SK-N-SH (cell line): Measurements from ENCODE around the gene CDC34. TPM values are rescaled to one million over a fixed set of nuclear protein-coding genes. Genes with fewer than 3 reads are reported as not detected.

Experiments
- CTCF ChIA-PET: fragments of 300-600, 350-600 bp; formaldehyde crosslinking; extraction: SDS; loops from one replicate; lab custom pipeline; 2021; lab: Yijun Ruan, JAX
- POLR2A ChIA-PET: fragments of 350-600 bp; sonication (Branson Sonifier 250); formaldehyde crosslinking; extraction: SDS; loops from one replicate; lab custom pipeline; 2020; ENCODE audit warnings: antibody characterized with exemption, inconsistent platforms; lab: Yijun Ruan, JAX
- DNase-seq: peaks from one replicate; pipeline ENCODE4 v3.0.0; 2012
- H2AFZ ChIP-seq: fragments of 200-600 bp; sonication (generic); 2 replicates; pipeline ENCODE4 v1.8.1; 2016; ENCODE audit warnings: antibody characterized with exemption, mild to moderate bottlenecking, low read depth
- H3F3A ChIP-seq: fragments of 200-600 bp; sonication (generic); replicated peaks from 2 replicates; pipeline ENCODE3; 2016; ENCODE audit warnings: antibody characterized with exemption, mild to moderate bottlenecking; ENCODE audit not compliant: insufficient read depth
- H3K27ac ChIP-seq, 2 experiments: fragments of 200-500 bp in 1 of 2; fragments of 200-600 bp in 1 of 2; sonication (Bioruptor generic) in 1 of 2; sonication (generic), shearing (Covaris generic) in 1 of 2; 2 replicates each; pipeline versions ENCODE4 v1.5.1 to v1.6.1; 2014 to 2016; ENCODE audit warnings: low read depth in 2 of 2, inconsistent platforms in 1 of 2, low read length in 1 of 2, mild to moderate bottlenecking in 1 of 2, mixed read lengths in 1 of 2
- H3K27me3 ChIP-seq: fragments of 200-600 bp; sonication (generic), shearing (Covaris generic); 2 replicates; pipeline ENCODE4 v1.6.1; 2016; ENCODE audit warnings: mixed run types; ENCODE audit not compliant: insufficient read depth
- H3K36me3 ChIP-seq, 2 experiments: fragments of 200-500 bp in 1 of 2; fragments of 200-600 bp in 1 of 2; sonication (Bioruptor generic) in 1 of 2; sonication (generic) in 1 of 2; replicated peaks in 1 of 2; 2 replicates each; pipeline versions ENCODE3 to v1.5.1; 2014 to 2016; ENCODE audit warnings: low read length in 1 of 2, mild to moderate bottlenecking in 1 of 2; ENCODE audit not compliant: insufficient read depth in 2 of 2, control insufficient read depth in 1 of 2
- H3K4me1 ChIP-seq, 2 experiments: fragments of 200-500 bp in 1 of 2; fragments of 200-600 bp in 1 of 2; sonication (Bioruptor generic) in 1 of 2; sonication (generic), shearing (Covaris generic) in 1 of 2; 2 replicates each; pipeline versions ENCODE4 v1.5.1 to v1.6.1; 2014 to 2016; ENCODE audit warnings: low read depth in 1 of 2, low read length in 1 of 2, mixed run types in 1 of 2; ENCODE audit not compliant: insufficient read depth in 2 of 2, control insufficient read depth in 1 of 2
- H3K4me2 ChIP-seq: fragments of 200-600 bp; sonication (generic), shearing (Covaris generic); 2 replicates; pipeline ENCODE4 v1.6.1; 2017; ENCODE audit warnings: mixed run types
- H3K4me3 ChIP-seq, 2 experiments: fragments of 200-500 bp in 1 of 2; fragments of 200-600 bp in 1 of 2; sonication (Bioruptor generic) in 1 of 2; sonication (generic), shearing (Covaris generic) in 1 of 2; 2 replicates each; pipeline versions ENCODE4 v1.5.1 to v1.8.1; 2014 to 2016; ENCODE audit warnings: low read depth in 2 of 2, inconsistent platforms in 1 of 2, low read length in 1 of 2, mild to moderate bottlenecking in 1 of 2, mixed read lengths in 1 of 2, moderate library complexity in 1 of 2
- H3K79me2 ChIP-seq: fragments of 200-600 bp; sonication (generic); 2 replicates; pipeline ENCODE4 v1.8.1; 2017; ENCODE audit warnings: mild to moderate bottlenecking; ENCODE audit not compliant: insufficient read depth
- H3K9ac ChIP-seq: fragments of 200-600 bp; sonication (generic); 2 replicates; pipeline ENCODE4 v1.6.1; 2017; ENCODE audit warnings: mixed run types
- H3K9me2 ChIP-seq: fragments of 200-600 bp; sonication (generic); 2 replicates; pipeline ENCODE4 v1.6.1; 2017; ENCODE audit warnings: mixed run types
- H3K9me3 ChIP-seq: fragments of 200-600 bp; sonication (generic); 2 replicates; pipeline ENCODE4 v1.6.1; 2017; ENCODE audit warnings: mixed run types, mild to moderate bottlenecking, moderate library complexity
- H4K20me1 ChIP-seq: fragments of 200-600 bp; sonication (generic); 2 replicates; pipeline ENCODE4 v1.6.1; 2017; ENCODE audit warnings: mild to moderate bottlenecking, mixed run types; ENCODE audit not compliant: insufficient read depth
- CHD2 ChIP-seq: fragments of 150-350 bp; IDR thresholded peaks from 2 replicates; pipeline ENCODE4 v1.6.1; 2018; ENCODE audit warnings: low read length; ENCODE audit not compliant: partially characterized antibody
- FOXJ3 ChIP-seq: sonication (generic); formaldehyde crosslinking; IDR thresholded peaks from 2 replicates; pipeline ENCODE4 v1.5.1; 2020; ENCODE audit warnings: mild to moderate bottlenecking, missing genetic modification reagents
- RFX5 ChIP-seq: IDR thresholded peaks from 2 replicates; pipeline ENCODE4 v1.6.1; 2012; ENCODE audit warnings: mild to moderate bottlenecking, improper control_type of control experiment, low read length
- SMC3 ChIP-seq: IDR thresholded peaks from 2 replicates; pipeline ENCODE4 v1.6.1; 2012; ENCODE audit warnings: low read depth, low read length, improper control_type of control experiment
- TCF12 ChIP-seq: IDR thresholded peaks from 2 replicates; pipeline ENCODE4 v1.4.0; 2012
- USF1 ChIP-seq: IDR thresholded peaks from 2 replicates; pipeline ENCODE4 v1.4.0; 2012; ENCODE audit warnings: low read depth, borderline replicate concordance
- YY1 ChIP-seq: IDR thresholded peaks from 2 replicates; pipeline ENCODE4 v1.4.0; 2012; ENCODE audit warnings: low read depth, mild to moderate bottlenecking
- WGBS: methylation state at CpG from one replicate; pipeline ENCODE4 v1.1.6; 2017; ENCODE audit warnings: low lambda C conversion rate; 5-methylcytosine and 5-hydroxymethylcytosine counted together
- polyA plus RNA-seq, 3 experiments: library from polyadenylated mRNA; depleted of rRNA; stranded (reverse); fragments of >200 nt; gene quantifications; 2 replicates each; pipeline ENCODE4 v1.2.3, GENCODE V29; 2012
- TF ChIP-seq, protein P1 (sequence below): fragments of 200-600 bp; sonication (generic); IDR thresholded peaks from 2 replicates; pipeline ENCODE4 v1.6.1; 2017; ENCODE audit warnings: antibody characterized with exemption, mild to moderate bottlenecking, moderate library complexity
- TF ChIP-seq, protein P2 (sequence below): fragments of 150-350 bp; IDR thresholded peaks from 2 replicates; pipeline ENCODE4 v1.6.1; 2017; ENCODE audit warnings: antibody characterized with exemption, low read length, low read depth, borderline replicate concordance
- TF ChIP-seq, protein P3 (sequence below): IDR thresholded peaks from 2 replicates; pipeline ENCODE4 v1.6.1; 2012; ENCODE audit warnings: mild to moderate bottlenecking, low read depth, low read length, moderate library complexity

CDC34 gene
- polyA plus RNA-seq, 1 of the 3 experiments (the other 2 are of a cell fraction), result 96.7 TPM

- CTCF ChIA-PET, result interaction anchor here (1.1 kb wide), 1 partner anchor 12 kb away, joined by 4 read pairs; no protein-coding TSS in a partner anchor
- DNase-seq, result no peak
- no peak overlapping the region for H3K4me3 ChIP-seq
- no peaks in the 10 kb centered on the region for H3F3A ChIP-seq
- POLR2A ChIA-PET, result no interaction called here
- no peaks in the 10 kb centered on the region for H3K9me3 ChIP-seq
- peaks cover 3% of the 10 kb centered on the region in 2 experiments for H3K36me3 ChIP-seq
- H3K27me3 ChIP-seq, result no peaks in the 10 kb centered on the region
- no peak overlapping the region for H3K27ac ChIP-seq
- H3K4me1 ChIP-seq, result no peaks in the 10 kb centered on the region
- H3K9me2 ChIP-seq, result no peaks in the 10 kb centered on the region
- H4K20me1 ChIP-seq, result no peaks in the 10 kb centered on the region
- no peak overlapping the region for H2AFZ ChIP-seq
- peaks cover 3% of the 10 kb centered on the region; the same call in 1 of the 2 replicates for H3K79me2 ChIP-seq
- 94% methylated on average over 25 of the region's 58 CpGs for WGBS
- no peak for TF ChIP-seq FOXJ3 (CRISPR knock-in tag)
- TF ChIP-seq, protein P1, sequence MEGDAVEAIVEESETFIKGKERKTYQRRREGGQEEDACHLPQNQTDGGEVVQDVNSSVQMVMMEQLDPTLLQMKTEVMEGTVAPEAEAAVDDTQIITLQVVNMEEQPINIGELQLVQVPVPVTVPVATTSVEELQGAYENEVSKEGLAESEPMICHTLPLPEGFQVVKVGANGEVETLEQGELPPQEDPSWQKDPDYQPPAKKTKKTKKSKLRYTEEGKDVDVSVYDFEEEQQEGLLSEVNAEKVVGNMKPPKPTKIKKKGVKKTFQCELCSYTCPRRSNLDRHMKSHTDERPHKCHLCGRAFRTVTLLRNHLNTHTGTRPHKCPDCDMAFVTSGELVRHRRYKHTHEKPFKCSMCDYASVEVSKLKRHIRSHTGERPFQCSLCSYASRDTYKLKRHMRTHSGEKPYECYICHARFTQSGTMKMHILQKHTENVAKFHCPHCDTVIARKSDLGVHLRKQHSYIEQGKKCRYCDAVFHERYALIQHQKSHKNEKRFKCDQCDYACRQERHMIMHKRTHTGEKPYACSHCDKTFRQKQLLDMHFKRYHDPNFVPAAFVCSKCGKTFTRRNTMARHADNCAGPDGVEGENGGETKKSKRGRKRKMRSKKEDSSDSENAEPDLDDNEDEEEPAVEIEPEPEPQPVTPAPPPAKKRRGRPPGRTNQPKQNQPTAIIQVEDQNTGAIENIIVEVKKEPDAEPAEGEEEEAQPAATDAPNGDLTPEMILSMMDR, result no peak
- TF ChIP-seq YY1, result no peak
- TF ChIP-seq RFX5, result no peak
- TF ChIP-seq TCF12, result no peak
- TF ChIP-seq USF1, result no peak
- TF ChIP-seq SMC3, result no peak
- TF ChIP-seq, protein P2, sequence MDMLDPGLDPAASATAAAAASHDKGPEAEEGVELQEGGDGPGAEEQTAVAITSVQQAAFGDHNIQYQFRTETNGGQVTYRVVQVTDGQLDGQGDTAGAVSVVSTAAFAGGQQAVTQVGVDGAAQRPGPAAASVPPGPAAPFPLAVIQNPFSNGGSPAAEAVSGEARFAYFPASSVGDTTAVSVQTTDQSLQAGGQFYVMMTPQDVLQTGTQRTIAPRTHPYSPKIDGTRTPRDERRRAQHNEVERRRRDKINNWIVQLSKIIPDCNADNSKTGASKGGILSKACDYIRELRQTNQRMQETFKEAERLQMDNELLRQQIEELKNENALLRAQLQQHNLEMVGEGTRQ, result no peak
- TF ChIP-seq, protein P3, sequence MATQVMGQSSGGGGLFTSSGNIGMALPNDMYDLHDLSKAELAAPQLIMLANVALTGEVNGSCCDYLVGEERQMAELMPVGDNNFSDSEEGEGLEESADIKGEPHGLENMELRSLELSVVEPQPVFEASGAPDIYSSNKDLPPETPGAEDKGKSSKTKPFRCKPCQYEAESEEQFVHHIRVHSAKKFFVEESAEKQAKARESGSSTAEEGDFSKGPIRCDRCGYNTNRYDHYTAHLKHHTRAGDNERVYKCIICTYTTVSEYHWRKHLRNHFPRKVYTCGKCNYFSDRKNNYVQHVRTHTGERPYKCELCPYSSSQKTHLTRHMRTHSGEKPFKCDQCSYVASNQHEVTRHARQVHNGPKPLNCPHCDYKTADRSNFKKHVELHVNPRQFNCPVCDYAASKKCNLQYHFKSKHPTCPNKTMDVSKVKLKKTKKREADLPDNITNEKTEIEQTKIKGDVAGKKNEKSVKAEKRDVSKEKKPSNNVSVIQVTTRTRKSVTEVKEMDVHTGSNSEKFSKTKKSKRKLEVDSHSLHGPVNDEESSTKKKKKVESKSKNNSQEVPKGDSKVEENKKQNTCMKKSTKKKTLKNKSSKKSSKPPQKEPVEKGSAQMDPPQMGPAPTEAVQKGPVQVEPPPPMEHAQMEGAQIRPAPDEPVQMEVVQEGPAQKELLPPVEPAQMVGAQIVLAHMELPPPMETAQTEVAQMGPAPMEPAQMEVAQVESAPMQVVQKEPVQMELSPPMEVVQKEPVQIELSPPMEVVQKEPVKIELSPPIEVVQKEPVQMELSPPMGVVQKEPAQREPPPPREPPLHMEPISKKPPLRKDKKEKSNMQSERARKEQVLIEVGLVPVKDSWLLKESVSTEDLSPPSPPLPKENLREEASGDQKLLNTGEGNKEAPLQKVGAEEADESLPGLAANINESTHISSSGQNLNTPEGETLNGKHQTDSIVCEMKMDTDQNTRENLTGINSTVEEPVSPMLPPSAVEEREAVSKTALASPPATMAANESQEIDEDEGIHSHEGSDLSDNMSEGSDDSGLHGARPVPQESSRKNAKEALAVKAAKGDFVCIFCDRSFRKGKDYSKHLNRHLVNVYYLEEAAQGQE, result no peak
- TF ChIP-seq CHD2, result no peak
- no peak overlapping the region for H3K4me2 ChIP-seq
- no peak overlapping the region for H3K9ac ChIP-seq
Measured at GRCh38 chr19:518598-519231, 12.8 kb upstream of the CDC34 start.
